CD4-positive, alpha-beta T cell treated with Interleukin-15 for 1 hour (primary cell): ENCODE data around the gene ZCWPW2.

Experiments
- DNase-seq: peaks from one replicate; pipeline ENCODE4 v3.0.0-alpha.2; 2020

ZCWPW2 gene

DNA sequence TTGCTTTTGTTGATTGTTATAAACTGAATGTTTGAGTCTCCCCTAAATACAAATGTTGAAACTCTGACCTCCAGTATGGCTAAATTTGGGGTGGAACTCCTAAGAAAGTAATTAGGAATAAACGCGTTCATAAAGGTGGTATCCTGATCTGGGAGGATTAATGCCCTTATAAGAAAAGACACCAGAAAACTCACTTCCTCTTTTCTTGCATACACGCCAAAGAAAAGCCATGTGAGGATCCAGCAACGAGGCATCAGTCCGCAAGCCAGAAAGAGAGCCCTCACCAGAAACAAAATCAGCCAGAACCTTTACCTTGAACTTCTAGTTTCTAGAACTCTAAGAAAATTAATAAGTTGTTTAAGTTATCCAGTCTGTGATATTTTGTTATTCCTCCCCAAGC lies 37.5 kb downstream of the ZCWPW2 start:
- no peak for DNase-seq

DNA sequence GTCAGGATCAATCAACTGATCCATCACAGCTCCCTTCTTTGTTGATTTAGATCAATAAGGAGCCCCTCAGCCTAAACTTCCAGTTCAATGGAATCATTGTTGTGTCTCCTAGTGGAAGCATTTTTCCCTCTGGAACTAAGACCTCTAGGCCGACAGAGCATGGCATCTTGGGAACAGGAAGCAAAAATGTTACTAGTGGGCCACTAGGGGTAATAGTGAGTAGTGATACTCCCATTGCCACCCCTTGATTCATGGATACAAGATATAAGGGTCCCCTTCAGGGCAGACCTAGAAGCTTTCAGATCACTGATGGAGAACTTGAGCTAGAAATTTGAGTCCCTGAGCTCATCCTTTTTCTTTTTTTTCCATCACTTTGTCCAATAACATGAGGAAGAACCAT lies 40.5 kb downstream of the ZCWPW2 start:
- DNase-seq, result no peak

DNA sequence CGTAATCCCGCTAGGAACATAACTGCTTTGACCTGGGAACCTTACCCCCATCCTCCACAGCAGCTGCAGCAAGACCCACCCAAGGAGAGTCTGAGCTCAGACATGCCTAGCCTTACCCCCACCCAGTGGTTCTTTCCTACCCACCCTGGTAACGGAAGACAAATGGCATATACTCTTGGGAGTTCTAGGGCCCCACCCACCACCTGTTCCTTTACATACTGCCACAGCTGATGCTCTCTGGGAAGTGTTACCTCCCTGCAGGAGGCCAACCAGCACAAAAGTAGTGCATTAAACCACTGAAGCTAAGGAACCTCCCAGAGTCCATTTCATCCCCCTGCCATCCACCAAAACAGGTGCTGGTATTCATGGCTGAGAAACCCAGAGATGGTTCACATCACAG lies 50.7 kb downstream of the ZCWPW2 start:
- DNase-seq, result no peak

DNA sequence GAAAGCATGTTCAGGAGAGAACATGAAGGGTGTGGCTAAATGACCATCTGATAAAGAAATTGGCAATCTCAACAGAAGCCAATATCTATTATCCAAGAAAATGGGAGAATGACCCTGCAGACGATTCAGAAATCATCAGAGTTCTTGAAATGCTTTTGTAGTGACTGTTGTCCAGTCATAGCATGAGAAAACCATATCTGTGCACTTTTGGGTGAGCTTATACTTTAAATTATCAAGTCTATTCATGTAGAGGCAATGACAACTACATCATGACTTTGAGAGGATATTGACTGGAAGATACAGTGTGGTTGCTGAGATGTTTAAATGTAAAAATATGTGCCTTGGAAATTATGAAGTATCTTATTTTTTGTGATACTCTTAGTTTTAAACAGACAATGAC lies 57.7 kb downstream of the ZCWPW2 start:
- DNase-seq, result no peak

DNA sequence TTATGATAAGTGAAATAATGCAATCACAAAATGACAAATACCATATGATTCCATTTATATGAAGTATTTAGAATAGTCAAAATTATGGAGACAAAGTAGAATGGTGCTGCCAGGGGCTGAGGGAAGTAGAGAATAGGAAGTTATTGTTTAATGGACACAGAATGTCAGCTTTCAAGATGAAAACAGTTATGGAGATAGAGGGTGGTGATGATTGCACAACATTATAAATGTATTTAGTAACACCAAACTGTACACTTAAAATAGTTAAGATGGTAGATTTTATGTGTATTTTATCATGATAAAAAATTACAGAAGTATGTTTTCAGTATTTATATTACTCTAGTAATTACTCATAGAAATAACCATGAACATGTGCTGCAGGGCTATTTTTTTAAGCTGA lies 100.9 kb downstream of the ZCWPW2 start:
- no peak for DNase-seq

DNA sequence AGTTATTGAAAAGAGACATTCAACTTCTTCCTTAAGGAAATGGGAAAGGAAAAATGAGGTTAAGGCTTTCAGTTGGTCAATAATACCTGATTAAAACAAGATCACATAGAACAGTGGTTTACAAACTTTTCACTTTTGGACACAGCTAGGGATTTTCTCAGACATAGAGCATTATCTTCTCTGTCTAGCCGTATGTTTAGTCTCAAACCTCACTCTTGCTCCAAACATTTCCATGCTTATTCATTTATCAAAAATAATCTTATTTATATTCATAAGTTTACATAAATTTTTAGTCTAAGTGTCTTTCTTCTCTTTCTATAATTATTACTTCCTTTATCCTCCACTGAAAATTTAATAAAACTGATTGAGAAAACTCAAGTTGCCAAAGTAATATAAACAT lies 114.3 kb downstream of the ZCWPW2 start:
- no peak for DNase-seq

DNA sequence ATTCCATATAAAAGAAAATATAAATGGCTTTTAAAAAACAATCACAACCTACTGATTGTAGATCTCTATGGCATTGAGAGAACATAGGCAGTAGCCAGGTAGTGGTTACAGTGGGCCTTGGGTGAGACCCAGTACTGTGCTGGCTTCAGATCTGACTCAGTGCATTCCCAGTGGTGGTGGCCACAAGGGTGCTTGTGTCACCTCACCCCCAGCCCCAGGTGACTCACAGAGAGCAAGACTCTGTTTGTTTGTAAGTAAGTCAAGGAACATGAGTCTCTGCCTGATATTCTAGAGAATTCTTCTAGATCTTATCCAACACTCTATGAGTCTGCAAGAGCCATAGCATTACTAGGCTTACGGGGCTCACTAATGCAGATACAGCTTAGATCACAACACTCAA lies 118.9 kb downstream of the ZCWPW2 start:
- DNase-seq, result no peak

DNA sequence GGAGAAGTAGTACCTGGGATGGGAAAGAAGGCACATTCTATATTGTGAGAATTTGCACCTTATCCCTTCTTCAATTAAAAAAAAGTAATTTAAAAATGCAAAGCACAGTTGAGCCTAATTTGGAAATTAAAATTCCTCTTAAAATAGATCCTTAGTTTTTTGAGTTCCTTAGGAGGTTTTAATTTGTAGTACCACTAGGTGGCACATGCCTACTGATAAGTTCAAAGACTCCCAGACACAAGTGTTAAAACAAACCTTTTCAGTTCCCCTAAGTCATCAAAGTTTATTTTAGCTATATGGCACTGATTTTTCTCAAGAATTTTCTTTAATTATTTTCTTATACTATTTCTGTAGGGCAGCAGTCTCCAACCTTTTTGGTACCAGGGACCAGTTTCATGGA lies 127.7 kb downstream of the ZCWPW2 start:
- DNase-seq, result no peak

DNA sequence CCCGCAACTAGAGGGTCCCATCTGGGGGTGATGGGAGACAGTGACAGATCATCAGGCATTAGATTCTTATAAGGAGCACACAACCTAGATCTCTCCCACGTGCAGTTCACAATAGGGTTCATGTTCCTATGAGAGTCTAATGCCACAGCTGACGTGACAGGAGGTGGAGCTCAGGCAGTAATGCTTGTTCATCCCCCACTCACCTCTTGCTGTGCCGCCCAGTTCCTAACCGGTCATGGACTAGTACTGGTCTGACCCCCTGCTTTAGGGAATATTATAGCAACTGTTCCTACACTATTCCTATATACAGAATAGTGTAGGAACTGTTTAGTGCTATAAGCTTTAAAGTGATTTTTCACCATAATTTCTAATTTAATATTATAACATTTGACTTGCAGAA lies 128.2 kb downstream of the ZCWPW2 start:
- DNase-seq, result no peak

DNA sequence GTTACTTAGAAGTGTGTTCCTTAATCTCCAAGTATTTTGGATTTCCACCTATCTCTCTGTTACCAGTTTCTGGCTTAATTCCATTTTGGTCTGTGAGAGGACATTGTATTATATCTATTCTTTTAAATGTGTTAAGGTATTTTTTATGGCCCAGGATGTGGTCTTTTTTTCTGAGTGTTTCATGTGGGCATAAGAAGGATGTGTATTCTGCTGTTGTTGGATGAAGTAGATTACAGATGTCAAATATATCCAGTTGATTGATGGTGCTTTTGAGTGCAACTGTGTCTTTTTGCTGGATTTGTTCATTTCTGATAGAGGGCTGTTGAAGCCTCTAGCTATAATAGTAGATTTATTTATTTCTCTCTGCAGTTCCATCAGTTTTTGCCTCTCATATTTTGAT lies 136.6 kb downstream of the ZCWPW2 start:
- DNase-seq, result no peak

DNA sequence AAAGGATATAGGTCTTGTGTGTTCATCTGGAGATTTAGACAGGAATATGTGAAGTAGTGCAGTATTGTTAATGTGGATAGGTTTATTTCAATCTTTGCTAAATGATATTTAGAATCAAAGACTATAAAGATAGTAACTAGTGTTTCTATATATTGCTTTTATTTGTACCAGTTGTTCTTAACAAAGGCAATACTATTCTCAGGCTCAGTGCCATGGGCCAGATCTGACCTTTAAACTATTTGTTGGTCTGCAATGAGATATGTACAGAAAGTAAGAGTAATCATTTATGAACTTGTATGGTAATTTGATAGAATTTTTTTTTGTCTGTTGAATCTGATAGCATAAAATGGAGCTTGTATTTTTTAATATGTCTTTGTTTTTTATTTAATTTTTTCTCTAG lies 146.8 kb downstream of the ZCWPW2 start:
- DNase-seq, result no peak

DNA sequence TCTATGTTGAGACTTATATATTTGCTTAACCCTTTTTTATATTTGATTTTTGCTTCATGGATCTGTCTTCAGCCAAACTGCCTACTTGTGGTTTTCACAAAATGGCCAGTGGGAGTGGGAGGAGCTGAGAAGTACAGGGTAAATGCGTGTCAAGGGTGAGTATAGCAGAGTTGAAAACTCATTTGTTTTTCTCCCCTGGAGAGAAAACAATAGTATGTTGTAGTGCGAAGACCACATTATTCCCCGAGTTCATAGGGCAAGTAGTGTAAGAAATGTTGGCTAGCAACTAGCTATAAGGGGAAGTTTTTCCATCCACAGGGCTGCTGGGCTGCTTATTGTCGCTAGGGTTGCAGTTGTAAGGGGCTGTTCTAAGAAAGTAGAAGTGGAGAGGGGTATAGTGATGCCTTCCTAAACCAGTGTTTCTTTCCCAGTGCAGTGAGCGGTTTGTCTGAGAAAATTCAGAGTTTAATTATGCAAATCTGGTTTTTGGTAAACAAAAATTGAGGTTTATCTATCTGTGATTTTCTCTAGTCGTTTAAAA lies 153.9 kb downstream of the ZCWPW2 start:
- no peak for DNase-seq

DNA sequence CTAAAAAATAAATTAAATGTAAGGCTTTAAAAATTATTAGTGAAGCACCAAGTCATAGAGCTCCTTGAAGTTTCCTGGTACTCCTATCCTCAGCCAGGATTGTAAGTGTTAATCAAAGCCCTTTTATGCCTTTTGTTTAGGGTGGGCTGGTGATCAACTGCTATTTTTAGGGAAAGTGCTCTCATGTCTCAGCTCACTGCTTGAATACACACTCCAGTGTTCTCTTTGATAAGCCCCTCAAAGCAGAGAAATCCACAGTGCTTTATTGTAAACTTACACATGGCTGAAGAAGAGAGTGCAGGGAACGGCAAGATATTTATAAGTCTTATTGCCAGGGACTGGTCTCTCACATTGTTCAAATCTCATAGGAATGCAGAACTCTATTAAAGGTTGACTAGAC lies 156.5 kb downstream of the ZCWPW2 start:
- no peak for DNase-seq

DNA sequence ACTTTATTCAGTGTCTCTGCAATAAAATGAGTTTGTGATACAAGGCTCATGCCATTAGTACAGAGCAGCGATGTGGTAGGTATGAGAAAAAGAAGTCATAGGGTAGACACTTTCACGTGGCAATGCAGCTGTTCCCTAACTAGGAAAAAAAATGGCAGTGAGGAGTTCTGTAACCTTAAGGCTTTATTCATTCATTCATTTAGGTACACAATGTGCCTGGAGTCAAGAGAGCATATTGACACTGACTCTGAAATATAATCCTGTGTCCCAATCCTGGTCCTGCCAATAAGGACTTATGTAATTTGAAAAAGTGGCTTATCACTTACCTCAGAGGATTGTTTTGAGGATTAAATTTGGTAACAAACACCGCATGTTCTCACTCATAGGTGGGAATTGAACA lies 173.1 kb downstream of the ZCWPW2 start:
- no peak for DNase-seq

DNA sequence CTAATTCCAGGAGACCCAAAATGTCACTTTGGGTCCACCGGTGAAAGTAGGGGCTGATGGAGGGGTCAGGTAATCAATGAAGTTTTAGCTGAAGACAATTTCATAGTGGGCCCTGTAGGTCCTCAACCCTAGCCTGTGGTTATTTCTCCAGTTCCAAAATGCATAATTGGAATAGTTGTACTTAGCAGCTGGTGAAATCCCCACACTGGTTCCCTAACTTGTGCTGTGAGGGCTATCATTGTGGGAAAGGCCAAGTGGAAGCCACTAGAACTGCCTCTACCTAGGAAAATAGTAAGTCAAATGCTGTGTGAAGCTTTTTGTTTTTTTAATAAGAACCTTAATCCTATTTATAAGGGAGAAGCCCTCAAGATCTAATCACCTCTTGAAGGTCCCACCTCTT lies 193.8 kb downstream of the ZCWPW2 start:
- DNase-seq, result no peak

DNA sequence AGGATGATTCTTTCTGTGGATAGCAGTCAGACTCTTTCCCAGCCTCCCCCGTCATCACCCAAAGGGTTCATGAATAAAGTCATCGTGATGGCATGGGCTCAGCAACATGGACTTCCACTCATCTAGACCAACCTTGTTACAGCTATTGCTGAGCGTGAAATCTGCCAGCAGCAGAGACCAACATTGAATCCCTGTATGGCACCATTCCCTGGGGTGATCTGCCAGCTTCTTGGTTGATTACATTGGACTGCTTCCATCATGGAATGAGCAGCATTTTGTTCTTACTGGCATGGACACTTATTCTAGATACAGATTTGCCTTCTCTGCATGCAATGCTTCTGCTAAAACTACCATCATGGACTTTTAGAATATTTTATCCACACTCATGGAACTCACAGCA lies 195.7 kb downstream of the ZCWPW2 start:
- DNase-seq, result no peak

DNA sequence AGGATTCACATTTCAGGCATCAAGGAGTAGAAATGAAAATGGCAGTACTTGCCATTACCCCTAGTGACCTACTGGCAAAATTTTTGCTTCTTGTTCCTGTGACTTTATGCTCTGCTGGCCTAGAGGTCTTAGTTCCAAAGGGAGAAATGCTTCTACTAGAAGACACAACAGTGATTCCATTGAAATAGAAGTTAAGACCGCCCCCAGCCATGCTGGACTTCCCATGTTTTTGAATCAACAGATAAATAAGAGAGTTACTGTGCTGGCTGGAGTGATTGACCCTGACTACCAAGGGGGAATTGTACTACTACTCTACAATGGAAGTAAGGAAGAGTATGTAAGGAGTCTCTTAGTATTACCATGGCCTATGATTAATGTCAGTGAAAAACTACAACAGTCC lies 196.3 kb downstream of the ZCWPW2 start:
- DNase-seq, result no peak

DNA sequence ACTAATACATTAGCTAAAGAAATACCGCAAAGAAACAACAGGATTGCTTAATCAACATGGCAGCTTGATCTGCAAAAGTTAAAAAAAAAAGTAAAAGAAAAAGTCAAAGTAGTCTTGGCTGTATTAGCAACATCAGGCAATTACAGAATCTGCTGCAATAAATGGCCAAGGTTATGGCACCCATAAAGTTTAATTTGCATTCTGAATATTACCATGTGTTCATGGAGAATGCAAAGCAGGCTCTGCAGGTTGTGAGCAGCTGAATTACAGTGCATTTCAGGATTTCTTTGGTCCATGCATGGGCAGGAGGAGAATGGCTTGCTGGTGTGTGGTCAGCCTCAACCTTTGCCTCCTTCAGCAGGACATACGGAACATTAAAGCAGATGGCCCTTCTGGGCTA lies 199.2 kb downstream of the ZCWPW2 start:
- no peak for DNase-seq

DNA sequence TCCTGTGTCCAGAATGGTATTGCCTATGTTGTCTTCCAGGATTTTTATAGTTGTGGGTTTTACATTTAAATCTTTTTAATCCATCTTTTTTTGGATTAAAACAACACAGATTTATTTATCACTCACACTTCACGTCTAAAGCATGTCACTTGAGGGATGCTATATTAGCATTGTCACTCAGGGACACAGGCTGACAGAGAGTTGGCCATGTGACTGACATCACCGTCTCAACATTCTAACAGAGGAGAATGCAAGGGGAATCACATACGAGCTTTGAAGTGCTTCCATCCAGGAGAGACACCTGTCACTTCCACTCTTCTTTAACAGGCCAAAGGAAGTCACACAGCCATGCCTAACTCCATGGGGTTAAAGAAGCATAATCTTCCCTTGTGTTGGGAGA lies 204.7 kb downstream of the ZCWPW2 start:
- DNase-seq, result no peak

DNA sequence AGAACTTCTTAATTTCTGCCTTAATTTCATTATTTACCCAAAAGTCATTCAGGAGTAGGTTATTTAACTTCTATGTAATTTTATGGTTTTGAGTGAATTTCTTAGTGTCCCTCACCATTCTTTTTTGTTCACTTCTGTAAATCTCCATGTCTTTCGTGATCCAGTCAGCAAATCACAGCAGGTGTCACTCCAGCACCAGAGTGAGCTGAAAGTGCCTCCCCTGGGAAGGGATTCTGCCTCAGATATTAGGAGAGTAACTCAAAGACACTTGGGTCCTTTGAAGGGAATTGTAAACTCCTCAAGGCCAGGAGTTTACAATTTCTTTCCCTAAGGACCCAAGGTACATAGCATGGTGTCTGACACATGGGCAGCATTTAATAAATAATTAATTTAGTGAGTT lies 207.7 kb downstream of the ZCWPW2 start:
- no peak for DNase-seq

DNA sequence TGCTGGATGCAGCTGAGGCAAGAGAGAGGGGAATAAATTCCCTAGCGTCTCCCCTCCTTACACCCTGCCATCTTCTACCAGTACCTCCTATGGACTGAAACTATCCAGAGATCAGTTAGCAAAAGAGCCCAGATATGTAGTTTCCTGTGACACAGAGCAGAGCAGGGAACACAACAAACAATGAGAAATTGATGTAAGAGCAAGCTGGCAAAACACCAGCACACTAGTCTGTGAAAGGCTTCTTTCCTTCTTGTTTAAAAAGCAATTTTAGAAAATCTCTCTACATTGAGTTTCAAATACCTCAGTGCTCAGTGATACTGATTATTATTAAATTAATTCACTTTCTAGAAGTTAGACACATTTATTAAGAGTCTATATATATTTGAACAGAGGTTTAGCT lies 215.7 kb downstream of the ZCWPW2 start:
- DNase-seq, result no peak

DNA sequence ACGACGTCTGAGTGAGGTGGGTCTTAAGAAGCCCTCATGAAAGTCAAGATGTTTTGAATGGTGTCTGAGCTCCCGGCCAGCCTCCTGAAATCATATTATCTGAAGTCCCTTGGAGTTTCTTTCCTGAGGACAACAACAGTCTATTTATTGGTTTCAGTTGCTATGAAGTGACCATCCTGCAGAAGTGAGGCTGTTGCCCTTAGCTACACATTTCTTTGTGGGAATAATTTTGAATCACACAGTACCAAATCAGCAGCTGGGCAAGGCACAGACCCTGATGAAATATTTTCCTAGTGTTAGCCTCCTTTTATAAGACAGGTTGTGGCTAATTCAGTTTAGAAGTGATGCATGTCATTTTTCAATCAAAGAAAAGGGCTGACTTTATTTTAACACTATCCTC lies 220.8 kb downstream of the ZCWPW2 start:
- no peak for DNase-seq

DNA sequence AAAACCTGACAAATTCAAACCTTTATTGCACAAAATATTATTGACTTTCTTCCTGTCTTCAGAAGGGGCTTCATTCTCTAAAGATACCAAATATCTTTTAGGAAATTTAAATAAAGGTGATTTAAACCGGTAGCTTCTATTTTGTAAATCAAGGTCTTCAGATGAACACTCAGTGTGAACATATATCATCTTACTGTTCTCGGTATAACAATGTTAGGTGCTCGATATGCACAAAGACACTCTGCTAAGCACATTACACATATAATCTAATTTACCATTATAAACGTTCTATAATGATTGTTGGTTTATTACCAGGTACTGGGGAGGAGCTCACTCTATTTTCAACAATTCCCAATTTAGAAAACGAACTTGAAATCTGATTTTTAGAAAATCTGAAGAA lies 225.5 kb downstream of the ZCWPW2 start:
- no peak for DNase-seq

DNA sequence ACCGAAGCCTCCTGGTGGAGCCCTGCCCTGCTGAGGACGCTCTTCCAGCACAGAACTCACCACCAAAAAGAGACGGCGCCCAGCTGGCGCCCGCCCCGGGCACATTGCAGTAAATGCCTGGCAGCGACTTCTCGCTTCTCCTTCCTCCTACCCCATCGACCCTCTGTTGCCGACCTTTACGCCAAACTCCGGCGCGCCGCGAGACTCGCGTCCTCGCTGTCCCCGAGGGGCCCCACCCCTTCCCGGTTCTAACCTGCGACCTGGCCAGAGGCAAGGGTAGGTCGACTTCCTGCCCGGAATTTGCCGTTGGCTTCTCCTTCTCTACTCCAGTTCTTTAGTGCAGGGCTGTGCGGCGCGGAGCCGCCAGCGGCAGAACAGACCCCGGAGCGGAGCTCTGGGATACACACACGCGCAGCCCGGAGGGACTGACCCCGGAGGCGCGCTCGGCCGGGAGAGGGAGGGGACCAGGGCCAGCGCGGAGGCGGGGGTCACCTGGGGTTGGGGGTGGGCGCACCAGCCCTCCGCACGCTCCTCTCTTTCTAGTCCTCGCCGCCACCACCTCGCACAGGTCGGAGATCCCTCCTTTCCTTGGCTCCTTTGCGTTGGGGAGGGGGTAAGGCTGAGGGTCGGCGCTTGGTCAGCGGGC lies 226.7 kb downstream of the ZCWPW2 start:
- no peak for DNase-seq
